Inferior parietal cortex (tissue), 1 donor: ENCODE measurements around the gene GIMAP6.
"Not testable (repeated sequence)": the region's sequence is repeated elsewhere in the genome, so short reads cannot be mapped to it uniquely, and the experiment has no call there.

ENCODE experiments used
- DNase-seq: peaks from one replicate; pipeline ENCODE4 v3.0.0-alpha.2; 2016; ENCODE audit errors: extremely low spot score

The GIMAP6 gene

DNA sequence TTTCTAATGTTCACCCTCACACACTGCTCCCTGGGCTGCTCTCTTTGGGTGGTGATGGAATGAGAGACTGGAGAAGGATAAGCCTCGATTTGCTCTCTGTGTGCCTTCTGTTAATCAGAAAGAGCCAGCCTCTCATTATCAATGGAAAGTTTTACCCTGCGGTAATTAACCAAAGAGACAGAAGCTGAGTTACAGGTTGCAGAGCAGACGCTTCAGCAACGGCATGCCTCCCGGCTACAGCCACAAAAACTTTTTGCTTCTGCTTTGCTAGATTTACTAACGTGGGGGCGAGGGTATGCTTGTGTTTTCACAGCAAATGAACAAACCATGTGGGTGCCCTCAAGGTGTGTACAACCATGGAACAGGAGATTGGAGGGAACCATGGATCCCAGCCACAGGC is 47.0 kb downstream of the GIMAP6 start:
- DNase-seq, result no peak

- DNase-seq, result no peak
These were observed 51.4 kb downstream of the GIMAP6 start for GRCh38 chr7:150580638-150581394.

DNA sequence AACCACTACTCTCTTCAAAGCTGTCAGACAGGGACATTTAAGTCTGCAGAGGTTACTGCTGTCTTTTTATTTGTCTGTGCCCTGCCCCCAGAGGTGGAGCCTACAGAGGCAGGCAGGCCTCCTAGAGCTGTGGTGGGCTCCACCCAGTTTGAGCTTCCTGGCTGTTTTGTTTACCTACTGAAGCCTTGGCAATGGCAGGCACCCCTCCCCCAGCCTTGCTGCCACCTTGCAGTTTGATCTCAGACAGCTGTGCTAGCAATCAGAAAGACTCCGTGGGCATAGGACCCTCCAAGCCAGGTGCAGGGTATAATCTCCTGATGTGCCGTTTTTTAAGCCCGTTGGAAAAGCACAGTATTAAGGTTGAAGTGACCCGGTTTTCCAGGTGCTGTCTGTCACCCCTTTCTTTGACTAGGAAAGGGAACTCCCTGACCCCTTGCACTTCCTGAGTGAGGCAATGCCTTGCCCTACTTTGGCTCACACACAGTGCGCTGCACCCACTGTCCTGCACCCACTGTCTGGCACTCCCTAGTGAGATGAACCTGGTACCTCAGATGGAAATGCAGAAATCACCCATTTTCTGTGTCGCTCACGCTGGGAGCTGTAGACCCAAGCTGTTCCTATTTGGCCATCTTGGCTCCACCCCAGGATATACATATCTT is 52.1 kb downstream of the GIMAP6 start:
- not testable (repeated sequence) for DNase-seq
